Caco-2 (cell line): Measurements from ENCODE around the gene RHOT2. TPM values are rescaled to one million over a fixed set of nuclear protein-coding genes. Genes with fewer than 3 reads are reported as not detected.

Experiments
- BruUV-seq: library from RNA; stranded (reverse); fragments of 400-500 nt; replicated peaks from 2 replicates; lab custom pipeline; 2021; lab: Mats Ljungman, UMichigan
- CTCF ChIA-PET: fragments of 300-600 bp; sonication (Branson Sonifier 250); formaldehyde crosslinking; loops from one replicate; lab custom pipeline; 2022; ENCODE audit warnings: antibody characterized with exemption; lab: Charles Lee
- POLR2A ChIA-PET: fragments of 300-600 bp; sonication (Branson Sonifier 250); formaldehyde crosslinking; loops from one replicate; lab custom pipeline; 2022; ENCODE audit warnings: antibody characterized with exemption; lab: Charles Lee
- DNase-seq, 2 experiments: peaks; one replicate each; pipeline versions ENCODE4 v3.0.0 to v3.0.0-alpha.2; 2020 to 2022
- H3K27me3 ChIP-seq: replicated peaks from 2 replicates; pipeline ENCODE4 v1.6.0; 2011; ENCODE audit warnings: low read length; ENCODE audit not compliant: control insufficient read depth, insufficient read depth
- H3K36me3 ChIP-seq: 2 replicates; pipeline ENCODE4 v1.5.1; 2011; ENCODE audit warnings: low read length; ENCODE audit not compliant: control insufficient read depth, insufficient read depth
- H3K4me1 ChIP-seq: fragments of 250-450 bp; sonication (Bioruptor Pico); 2 replicates; pipeline ENCODE4 v1.5.1; 2020; ENCODE audit warnings: mild to moderate bottlenecking
- H3K4me3 ChIP-seq: 2 replicates; pipeline ENCODE4 v1.5.1; 2011; ENCODE audit warnings: low read depth, mild to moderate bottlenecking, control low read depth, low read length
- H3K9me3 ChIP-seq: fragments of 250-450 bp; sonication (Bioruptor Pico); 2 replicates; pipeline ENCODE4 v1.5.1; 2020; ENCODE audit warnings: mild to moderate bottlenecking, moderate library complexity
- H3K27ac Mint-ChIP-seq: one replicate; pipeline ENCODE4 v1.8.0; 2022; ENCODE audit warnings: mixed read lengths; ENCODE audit not compliant: unreplicated experiment
- H3K27me3 Mint-ChIP-seq: one replicate; pipeline ENCODE4 v1.8.0; 2022; ENCODE audit warnings: mixed read lengths; ENCODE audit not compliant: insufficient read depth, unreplicated experiment
- H3K36me3 Mint-ChIP-seq: one replicate; pipeline ENCODE4 v1.8.0; 2022; ENCODE audit warnings: mild to moderate bottlenecking, mixed read lengths; ENCODE audit not compliant: insufficient read depth, unreplicated experiment
- H3K4me1 Mint-ChIP-seq: one replicate; pipeline ENCODE4 v1.8.0; 2022; ENCODE audit warnings: low read depth, mixed read lengths; ENCODE audit not compliant: unreplicated experiment
- H3K4me3 Mint-ChIP-seq: one replicate; pipeline ENCODE4 v1.8.0; 2022; ENCODE audit warnings: mild to moderate bottlenecking, moderate library complexity, mixed read lengths; ENCODE audit not compliant: unreplicated experiment
- H3K9me3 Mint-ChIP-seq: one replicate; pipeline ENCODE4 v1.8.0; 2022; ENCODE audit warnings: mixed read lengths; ENCODE audit not compliant: unreplicated experiment
- intact Hi-C: fragments of 100-400 bp; cut with micrococcal nuclease; formaldehyde crosslinking; loops from one replicate; pipeline ENCODE4 v1.10.0; 2022; ENCODE audit not compliant: unreplicated experiment
- total RNA-seq: library from RNA; stranded (reverse); gene quantifications from 2 replicates; pipeline ENCODE4 v1.2.3, GENCODE V29; 2022
- TF ChIP-seq, protein P1 (sequence below), 2 experiments: fragments of 200-600 bp in 1 of 2; IDR thresholded peaks; 1 replicate in 1 of 2; 2 replicates in 1 of 2; pipeline versions ENCODE4 v1.5.1 to v1.8.0; 2011 to 2022; ENCODE audit warnings: antibody characterized with exemption in 1 of 2, control low read depth in 1 of 2, inconsistent platforms in 1 of 2, low read depth in 1 of 2, low read length in 1 of 2, mild to moderate bottlenecking in 1 of 2, moderate library complexity in 1 of 2; ENCODE audit not compliant: insufficient read depth in 1 of 2, severe bottlenecking in 1 of 2, unreplicated experiment in 1 of 2

RHOT2 gene
- total RNA-seq, 1 experiment from 2014 or later, result 96.7 TPM

DNA sequence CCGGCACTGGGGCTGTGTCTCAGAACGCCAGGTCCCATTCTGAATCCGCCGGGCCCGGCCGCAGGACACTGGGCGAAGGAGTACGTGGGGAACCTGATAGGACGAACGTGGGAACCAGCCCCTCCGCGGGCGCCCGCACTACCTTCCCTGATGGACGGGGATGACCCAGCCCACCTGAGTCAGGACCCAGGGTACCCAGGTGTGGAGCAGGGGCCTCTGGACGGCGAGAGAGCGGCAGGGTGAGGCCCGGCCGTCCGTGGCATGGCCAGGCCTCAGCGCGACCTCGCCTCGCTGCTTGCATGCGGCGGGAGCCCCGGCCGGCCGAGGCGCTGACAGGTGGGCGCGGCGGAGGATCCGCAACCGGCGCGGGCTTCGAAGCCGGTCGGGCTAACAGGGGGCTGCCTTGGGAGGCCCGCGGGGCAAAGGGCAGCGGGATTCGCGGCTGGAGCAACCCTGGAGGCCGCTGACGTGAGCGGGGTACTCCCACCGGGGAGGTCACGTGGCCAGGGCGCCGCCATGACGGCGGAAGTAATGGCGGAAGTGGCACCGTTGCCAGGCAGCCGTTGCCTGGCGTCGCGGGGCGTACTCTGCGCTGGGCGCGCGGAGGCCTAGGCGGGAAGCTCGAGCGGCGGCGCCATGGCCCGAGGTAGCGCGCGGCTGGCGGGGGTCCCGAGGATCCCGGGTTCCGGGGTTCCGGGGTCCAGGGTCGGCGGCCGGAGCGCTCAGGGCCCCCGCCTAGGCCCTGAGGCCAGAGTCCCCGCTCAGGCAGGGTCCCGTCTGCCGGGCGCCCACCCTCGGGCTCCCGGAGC lies 18.9 kb upstream of the RHOT2 start, which contains the start of gene WDR90:
Gene WDR90, plus strand, starts transcription at position 585 of the 809 bp plus-strand sequence. Its CDS starts 52 bp downstream, at position 637.
- Mint-ChIP-seq H3K36me3 (peaks cover 25% of the 10 kb centered on the region), H3K4me3 (peak within 1 kb of the TSS; percentile 72), H3K27ac (peak within 1 kb of the TSS; percentile 80), H3K27me3 (no peaks in the 10 kb centered on the region), H3K9me3 (no peaks in the 10 kb centered on the region), H3K4me1 (no peaks in the 10 kb centered on the region)
- no peaks in the 10 kb centered on the region for H3K27me3 ChIP-seq
- TSS peak; percentile 64 for BruUV-seq
- TF ChIP-seq, protein P1, sequence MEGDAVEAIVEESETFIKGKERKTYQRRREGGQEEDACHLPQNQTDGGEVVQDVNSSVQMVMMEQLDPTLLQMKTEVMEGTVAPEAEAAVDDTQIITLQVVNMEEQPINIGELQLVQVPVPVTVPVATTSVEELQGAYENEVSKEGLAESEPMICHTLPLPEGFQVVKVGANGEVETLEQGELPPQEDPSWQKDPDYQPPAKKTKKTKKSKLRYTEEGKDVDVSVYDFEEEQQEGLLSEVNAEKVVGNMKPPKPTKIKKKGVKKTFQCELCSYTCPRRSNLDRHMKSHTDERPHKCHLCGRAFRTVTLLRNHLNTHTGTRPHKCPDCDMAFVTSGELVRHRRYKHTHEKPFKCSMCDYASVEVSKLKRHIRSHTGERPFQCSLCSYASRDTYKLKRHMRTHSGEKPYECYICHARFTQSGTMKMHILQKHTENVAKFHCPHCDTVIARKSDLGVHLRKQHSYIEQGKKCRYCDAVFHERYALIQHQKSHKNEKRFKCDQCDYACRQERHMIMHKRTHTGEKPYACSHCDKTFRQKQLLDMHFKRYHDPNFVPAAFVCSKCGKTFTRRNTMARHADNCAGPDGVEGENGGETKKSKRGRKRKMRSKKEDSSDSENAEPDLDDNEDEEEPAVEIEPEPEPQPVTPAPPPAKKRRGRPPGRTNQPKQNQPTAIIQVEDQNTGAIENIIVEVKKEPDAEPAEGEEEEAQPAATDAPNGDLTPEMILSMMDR (IDR thresholded peaks at IDR 0.05; ENCODE audit: insufficient read depth in 1 of 2, low read depth in 1 of 2, low read length in 1 of 2, severe bottlenecking in 1 of 2, unreplicated experiment in 1 of 2), result no peak
- H3K36me3 ChIP-seq, result no peaks in the 10 kb centered on the region; the same call in 1 of the 2 replicates
- POLR2A ChIA-PET, result interaction anchor here (1.0 to 1.7 kb wide), 2 partner anchors 13 to 56 kb away, joined by 4 to 5 read pairs; partner anchors contain the start of gene METTL26
- intact Hi-C loops, result no loop called here
- CTCF ChIA-PET, result no interaction called here
- H3K4me1 ChIP-seq, result peaks cover 13% of the 10 kb centered on the region
- DNase-seq, result peak; percentile 93 to 94
- H3K4me3 ChIP-seq, result peak within 1 kb of the TSS; percentile 69
- H3K9me3 ChIP-seq, result no peaks in the 10 kb centered on the region

- no peaks in the 10 kb centered on the region for H3K27me3 ChIP-seq
- Mint-ChIP-seq H3K27ac (no peak overlapping the region), H3K27me3 (no peaks in the 10 kb centered on the region), H3K4me3 (peak overlapping the region; percentile 71), H3K36me3 (peaks cover 21% of the 10 kb centered on the region), H3K4me1 (no peaks in the 10 kb centered on the region), H3K9me3 (no peaks in the 10 kb centered on the region)
- CTCF ChIA-PET, result no interaction called here
- TF ChIP-seq, protein P1 (IDR thresholded peaks at IDR 0.05; ENCODE audit: insufficient read depth in 1 of 2, low read depth in 1 of 2, low read length in 1 of 2, severe bottlenecking in 1 of 2, unreplicated experiment in 1 of 2), result no peak
- no peak for DNase-seq
- no peaks in the 10 kb centered on the region for H3K9me3 ChIP-seq
- H3K4me1 ChIP-seq, result peaks cover 13% of the 10 kb centered on the region
- intact Hi-C loops, result no loop called here
- POLR2A ChIA-PET, result interaction anchor here (1.0 to 1.7 kb wide), 2 partner anchors 13 to 56 kb away, joined by 4 to 5 read pairs; partner anchors contain the start of gene METTL26
- no TSS peak for BruUV-seq
- H3K36me3 ChIP-seq, result no peaks in the 10 kb centered on the region; the same call in 1 of the 2 replicates
- H3K4me3 ChIP-seq, result peak overlapping the region; percentile 69
Observed at GRCh38 chr16:649631-650030, 18.3 kb upstream of the RHOT2 start.

DNA sequence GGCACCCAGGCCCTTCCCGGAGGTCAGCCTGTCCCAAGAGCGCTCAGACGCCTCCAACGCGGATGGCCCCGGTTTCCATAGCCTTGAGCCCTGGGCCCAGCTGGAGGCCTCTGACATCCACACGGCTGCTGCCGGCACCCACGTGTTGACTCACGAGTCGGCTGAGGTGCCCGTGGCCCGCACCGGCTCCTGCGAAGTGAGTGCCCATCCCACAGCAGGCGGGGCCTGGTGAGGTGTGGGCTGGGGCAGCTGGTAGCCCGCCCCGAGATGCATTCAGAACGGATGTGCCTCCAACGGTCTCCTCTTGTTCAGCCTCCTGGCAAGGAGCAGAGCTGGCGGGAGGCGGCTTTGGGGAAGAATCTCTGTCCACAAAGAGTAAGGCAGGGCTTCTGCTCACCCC lies 16.1 kb upstream of the RHOT2 start:
- no peak for DNase-seq
- H3K27me3 Mint-ChIP-seq, result no peaks in the 10 kb centered on the region
- ChIA-PET POLR2A (no interaction called here), CTCF (no interaction called here)
- Histone ChIP-seq H3K27me3 (no peaks in the 10 kb centered on the region), H3K4me3 (no peak overlapping the region), H3K9me3 (no peaks in the 10 kb centered on the region), H3K36me3 (no peaks in the 10 kb centered on the region; the same call in 1 of the 2 replicates), H3K4me1 (peaks cover 13% of the 10 kb centered on the region)
- H3K36me3 Mint-ChIP-seq, result peaks cover 7% of the 10 kb centered on the region
- no peak overlapping the region for H3K27ac Mint-ChIP-seq
- TF ChIP-seq, protein P1 (IDR thresholded peaks at IDR 0.05; ENCODE audit: insufficient read depth in 1 of 2, low read depth in 1 of 2, low read length in 1 of 2, severe bottlenecking in 1 of 2, unreplicated experiment in 1 of 2), result no peak
- H3K4me1 Mint-ChIP-seq, result no peaks in the 10 kb centered on the region
- no TSS peak for BruUV-seq
- H3K4me3 Mint-ChIP-seq, result no peak overlapping the region
- intact Hi-C loops, result no loop called here
- H3K9me3 Mint-ChIP-seq, result no peaks in the 10 kb centered on the region
